HPDE6-E6E7 (cell line): Measurements from ENCODE around the gene DNAH1.
"Not testable (repeated sequence)": the region's sequence is repeated elsewhere in the genome, so short reads cannot be mapped to it uniquely, and the experiment has no call there.

Experiments
- DNase-seq: peaks from one replicate; pipeline ENCODE4 v3.0.0; 2011; ENCODE audit warnings: missing footprints; ENCODE audit errors: extremely low spot score

DNAH1 gene

GRCh38 chr3:52331906-52332305 is 15.8 kb downstream of the DNAH1 start:
- DNase-seq: no peak

GRCh38 chr3:52333869-52334557 is 17.9 kb downstream of the DNAH1 start:
- DNase-seq: no peak

DNA sequence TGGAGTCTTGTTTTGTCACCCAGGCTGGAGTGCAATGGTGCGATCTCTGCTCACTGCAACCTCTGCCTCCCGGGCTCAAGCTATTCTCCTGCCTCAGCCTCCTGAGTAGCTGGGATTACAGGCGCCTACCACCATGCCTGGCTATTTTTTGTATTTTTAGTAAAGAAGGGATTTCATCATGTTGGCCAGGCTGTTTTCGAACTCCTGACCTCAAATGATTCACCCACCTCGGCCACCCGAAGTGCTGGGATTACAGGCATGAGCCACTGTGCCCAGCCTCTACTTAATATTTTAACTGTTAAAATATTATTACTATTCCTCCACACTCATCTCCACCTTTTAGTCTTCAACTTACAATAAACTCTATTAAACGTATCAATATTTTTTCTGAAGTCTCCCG is 22.0 kb downstream of the DNAH1 start:
- not testable (repeated sequence) for DNase-seq

DNA sequence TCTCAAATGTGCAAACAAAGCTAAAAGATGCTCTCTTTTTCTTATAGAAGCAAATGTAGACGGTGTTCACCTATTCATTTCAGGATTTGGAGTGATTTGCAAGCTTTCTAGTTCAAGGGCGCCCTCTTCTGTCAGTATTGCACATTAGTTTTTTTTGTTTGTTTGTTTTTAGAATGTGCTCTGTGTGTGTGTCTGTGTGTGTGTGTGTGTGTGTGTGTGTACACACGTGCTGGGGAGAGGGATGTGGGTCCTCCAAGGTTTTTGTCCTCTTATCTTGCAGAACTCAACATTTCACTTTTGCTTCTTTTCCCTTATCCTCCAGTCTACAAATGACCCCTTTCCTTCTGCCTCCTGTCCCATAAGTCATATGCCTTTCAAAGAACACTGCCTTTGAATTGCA is 23.5 kb downstream of the DNAH1 start:
- no peak for DNase-seq

- no peak for DNase-seq
Measured at GRCh38 chr3:52341123-52341522, 25.0 kb downstream of the DNAH1 start.

DNA sequence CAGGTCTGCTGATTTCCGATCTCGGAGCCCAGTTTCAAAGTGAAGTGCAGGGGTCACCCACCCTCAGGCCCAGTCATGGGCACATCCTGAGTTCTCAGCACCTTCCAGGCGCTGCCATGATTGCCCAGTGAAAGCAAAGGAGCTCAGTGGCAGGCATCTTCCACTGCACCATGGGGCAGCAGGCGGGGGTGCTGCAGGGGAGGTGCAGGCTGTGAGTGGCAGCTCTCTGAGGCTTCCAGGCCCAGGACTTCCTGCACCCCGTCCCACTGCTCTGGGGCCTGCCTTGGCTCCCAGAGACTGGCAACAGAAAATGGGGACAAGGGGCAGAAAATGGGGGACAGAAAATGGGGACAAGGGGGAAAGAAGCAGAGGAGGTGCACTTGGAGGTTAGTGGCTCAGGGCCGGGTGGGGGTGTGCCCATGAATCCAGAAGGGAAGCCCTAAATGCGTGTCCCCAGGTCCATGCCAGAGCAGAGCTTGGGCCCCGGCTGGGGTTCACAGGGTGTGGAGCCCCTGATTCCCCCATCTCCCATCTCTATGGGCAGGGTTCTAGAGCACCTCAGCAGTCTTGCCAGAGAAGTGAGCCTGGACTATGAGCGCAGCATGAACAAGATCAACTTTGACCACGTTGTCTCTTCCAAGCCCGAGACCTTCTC is 28.0 kb downstream of the DNAH1 start:
- no peak for DNase-seq

- no peak for DNase-seq
Measured at GRCh38 chr3:52345521-52346109, 29.5 kb downstream of the DNAH1 start.

DNA sequence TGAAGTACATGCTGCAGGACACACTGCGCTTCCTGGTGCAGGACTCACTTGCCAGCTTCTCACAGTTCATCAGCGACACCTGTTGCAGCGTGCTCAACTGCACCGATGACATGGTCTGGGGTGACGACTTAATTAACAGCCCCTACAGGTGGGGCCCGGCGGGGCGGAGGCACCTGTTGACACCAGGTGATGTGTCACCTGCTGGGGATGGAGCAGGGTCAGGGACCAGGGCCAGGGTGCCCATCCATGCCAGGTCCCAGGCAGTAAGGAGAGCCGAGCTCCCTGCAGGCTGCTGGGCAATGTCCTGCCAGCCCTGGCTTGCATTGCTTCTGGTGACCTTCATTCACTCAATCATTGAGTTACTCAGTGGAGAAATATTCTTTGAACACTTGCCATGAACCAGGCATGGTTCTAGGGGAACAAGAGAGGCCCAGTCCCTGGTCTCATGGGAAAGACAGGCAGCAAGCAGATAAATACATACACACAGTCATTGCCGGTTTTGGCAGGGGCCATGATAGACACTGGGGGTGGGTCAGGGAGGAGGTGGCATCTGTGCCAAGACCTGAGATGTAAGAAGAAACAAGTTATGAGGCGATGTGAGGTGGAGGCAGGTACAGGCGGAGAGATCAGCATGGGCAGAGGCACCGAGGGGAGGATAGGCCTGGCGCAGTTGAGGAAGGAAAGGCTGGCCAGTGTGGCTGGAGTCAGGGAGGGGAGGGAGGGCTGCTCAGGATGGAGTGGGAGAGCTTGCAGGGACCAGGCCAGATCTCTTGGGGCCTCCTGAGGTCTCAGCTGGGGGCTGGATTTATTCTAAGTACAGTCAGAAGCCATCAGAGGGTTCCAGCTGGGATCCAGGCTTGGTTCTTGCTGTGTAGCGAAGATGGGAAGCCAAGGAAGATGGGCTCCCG is 30.8 kb downstream of the DNAH1 start:
- DNase-seq: no peak

DNA sequence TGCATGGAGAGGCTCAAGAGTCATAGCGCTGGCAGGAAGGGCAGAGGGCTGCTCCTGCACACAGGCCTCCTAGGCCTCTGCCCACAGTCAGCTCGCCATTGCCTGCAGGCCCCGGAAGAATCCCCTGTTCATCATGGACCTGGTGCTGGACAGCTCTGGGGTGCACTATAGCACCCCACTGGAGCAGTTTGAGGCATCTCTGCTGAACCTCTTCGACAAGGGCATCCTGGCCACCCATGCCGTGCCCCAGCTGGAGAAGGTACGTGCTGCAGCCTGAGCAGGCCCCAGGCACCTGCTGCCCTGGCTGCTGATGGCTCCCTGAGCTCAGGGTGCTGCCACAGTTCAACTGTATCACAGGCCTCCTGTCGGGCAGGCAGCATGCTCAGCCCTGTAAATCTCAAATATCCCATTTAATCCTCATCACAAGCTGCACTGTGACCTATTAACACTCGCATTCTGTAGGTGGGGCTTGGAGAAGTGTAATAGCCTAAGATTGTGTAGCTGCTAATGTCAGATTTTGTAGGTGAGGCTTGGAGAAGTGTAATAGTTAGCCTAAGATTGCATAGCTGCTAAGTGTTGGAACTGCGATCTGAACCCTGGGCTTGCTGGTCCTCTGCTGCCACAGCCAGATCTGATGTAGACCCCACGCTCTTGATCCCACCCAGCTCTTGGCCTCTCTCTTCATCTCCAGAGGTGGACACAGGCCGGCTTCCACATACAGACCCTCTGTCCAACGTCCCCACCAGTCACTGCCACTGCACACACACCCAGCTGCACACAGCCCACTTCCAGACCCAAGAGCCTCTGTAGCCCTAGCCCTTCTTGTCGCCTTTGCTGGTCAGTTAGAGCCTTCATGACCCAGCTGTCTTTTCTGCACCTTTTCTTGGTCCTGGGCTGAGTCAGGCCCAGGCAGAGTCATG is 31.9 kb downstream of the DNAH1 start:
- no peak for DNase-seq

- DNase-seq: no peak
Measured at GRCh38 chr3:52349131-52349530, 33.0 kb downstream of the DNAH1 start.

DNA sequence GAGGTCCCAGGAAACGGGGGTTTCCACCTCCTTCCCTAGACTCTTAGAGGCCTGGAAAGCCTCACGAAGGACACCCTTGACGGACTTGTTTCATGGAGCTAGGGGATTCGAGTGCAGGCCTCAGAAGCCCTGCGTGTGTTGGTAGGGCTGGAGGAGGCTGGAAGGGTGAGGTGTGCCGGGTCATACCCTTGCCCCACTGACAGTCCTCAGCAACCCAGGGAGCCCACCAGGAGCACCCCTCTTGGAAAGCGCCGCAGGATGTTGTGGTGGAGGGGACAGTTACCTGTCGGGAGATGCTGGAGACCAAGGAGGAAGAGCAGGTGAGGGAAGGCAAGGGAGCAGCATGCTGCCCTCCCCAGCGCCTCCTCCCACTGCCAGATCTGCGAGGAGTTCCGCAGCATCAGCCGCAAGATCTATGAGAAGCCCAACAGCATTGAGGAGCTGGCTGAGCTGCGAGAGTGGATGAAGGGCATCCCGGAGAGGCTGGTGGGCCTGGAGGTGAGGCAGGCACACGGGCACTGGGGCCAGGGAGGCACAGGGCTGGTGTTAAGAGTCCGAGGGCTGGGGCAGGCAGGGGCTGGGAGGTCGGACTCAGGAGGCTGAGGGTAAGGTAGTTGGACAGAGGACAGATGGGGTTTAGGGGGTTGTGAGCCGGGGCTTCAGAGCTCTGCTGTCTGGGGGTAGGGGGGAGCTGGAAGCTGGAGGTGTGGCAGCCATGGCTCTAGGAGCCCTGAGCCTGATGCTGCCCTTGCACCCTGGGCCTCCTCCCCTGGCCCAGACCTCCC is 33.7 kb downstream of the DNAH1 start:
- no peak for DNase-seq

DNA sequence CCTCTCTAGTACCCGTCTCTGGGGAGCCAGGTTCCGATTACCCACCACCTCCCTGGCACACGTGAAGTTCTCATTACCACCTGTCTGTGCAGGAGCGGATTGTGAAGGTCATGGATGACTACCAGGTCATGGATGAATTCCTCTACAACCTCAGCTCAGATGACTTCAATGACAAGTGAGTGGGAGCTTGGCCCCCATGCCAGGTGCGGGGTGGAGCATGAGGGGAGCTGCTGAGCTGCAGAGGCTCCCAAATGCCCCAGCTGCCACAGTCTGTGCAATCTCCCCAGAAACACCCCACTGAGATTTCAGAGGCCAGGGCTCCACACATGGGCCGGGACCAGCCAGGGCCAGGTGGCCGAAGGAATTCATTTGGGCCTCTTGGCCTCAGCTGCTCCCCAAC is 34.3 kb downstream of the DNAH1 start:
- no peak for DNase-seq

GRCh38 chr3:52350981-52351761 is 35.1 kb downstream of the DNAH1 start:
- DNase-seq: no peak

DNA sequence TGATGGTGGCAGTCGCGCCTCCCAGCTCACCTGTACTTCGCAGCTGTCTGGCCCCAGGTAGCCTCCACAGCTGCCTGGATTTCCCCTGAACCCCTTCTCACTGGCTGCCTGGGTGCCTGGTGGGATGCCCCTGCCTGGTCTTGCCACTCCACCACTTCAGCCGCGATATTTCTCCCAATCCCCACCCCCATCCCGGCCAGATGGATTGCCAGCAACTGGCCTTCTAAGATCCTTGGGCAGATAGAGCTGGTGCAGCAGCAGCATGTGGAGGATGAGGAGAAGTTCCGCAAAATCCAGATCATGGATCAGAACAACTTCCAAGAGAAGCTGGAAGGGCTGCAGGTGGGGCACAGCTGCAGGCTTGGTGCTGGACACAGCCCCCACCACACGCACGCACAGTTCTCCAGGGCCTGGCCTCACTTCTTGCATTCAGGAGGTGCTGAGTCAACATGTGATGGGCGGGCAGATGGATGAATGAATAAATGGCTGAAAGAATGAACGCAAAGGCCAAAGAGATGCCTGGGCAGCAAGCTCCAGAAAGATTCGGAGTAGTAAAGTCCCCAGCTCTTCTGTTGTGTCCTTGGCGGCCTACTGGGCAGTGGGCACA is 35.7 kb downstream of the DNAH1 start:
- DNase-seq: no peak

DNA sequence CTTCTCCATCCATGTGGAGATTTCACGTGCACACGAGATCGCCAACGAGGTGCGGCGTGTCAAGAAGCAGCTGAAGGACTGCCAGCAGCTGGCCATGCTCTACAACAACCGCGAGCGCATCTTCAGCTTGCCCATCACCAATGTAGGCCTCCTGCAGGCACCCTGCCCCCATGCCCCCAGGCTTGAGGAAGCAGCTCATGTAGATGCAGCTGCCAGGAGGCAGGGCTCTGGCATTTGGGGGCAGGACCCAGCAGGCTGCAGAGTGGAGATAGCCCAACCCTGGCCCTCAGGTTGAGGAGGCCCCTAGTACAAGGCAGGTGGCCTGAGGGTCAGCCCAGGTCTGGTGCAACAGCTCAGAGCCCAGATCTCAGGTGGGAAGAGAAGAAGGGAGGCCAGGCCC is 36.4 kb downstream of the DNAH1 start:
- DNase-seq: no peak

GRCh38 chr3:52353291-52353855 is 37.3 kb downstream of the DNAH1 start:
- DNase-seq: no peak

DNA sequence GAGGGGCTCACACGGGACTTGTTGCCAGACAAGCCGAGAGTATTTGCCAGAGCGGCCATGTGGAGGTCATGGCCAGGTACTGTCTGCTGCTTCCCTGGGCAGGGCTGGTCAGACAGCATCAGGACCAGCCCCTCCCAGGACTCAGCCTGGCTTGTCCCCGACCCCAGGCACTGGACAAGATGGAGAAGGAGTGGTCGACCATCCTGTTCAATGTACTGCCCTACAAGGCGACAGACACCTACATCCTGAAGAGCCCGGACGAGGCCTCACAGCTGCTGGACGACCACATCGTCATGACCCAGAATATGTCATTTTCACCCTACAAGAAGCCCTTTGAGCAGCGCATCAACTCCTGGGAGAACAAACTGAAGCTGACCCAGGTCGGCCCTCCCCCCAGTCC is 38.6 kb downstream of the DNAH1 start:
- no peak for DNase-seq

DNA sequence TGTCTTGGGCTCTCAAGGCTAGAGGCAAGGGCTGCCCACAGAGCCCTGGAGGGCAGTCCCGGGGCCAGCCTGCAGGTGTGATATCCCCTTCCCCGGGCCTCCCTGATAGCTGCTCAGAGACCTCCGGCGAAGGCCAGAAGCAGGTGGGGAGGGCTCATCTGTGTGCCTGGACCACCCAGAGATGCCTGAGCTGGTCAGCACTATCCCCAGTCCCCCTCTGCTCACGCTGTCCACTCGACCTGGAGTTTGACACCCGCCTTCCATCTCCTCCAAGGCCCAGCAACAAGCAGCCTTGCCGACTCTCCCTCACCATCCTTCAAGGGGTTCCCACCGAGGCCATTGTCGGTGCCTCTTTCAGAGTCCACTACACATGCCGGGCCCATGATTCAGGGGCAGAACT is 39.4 kb downstream of the DNAH1 start:
- DNase-seq: no peak

- no peak for DNase-seq
Measured at GRCh38 chr3:52356126-52356525, 40.0 kb downstream of the DNAH1 start.
